EH (cell line): ENCODE measurements around the gene PTP4A1.
"Not testable (repeated sequence)": the region's sequence is repeated elsewhere in the genome, so short reads cannot be mapped to it uniquely, and the experiment has no call there.

Experiments
- DNase-seq: peaks from one replicate; pipeline ENCODE4 v3.0.0-alpha.2; 2015; ENCODE audit warnings: low read depth

PTP4A1 gene

DNA sequence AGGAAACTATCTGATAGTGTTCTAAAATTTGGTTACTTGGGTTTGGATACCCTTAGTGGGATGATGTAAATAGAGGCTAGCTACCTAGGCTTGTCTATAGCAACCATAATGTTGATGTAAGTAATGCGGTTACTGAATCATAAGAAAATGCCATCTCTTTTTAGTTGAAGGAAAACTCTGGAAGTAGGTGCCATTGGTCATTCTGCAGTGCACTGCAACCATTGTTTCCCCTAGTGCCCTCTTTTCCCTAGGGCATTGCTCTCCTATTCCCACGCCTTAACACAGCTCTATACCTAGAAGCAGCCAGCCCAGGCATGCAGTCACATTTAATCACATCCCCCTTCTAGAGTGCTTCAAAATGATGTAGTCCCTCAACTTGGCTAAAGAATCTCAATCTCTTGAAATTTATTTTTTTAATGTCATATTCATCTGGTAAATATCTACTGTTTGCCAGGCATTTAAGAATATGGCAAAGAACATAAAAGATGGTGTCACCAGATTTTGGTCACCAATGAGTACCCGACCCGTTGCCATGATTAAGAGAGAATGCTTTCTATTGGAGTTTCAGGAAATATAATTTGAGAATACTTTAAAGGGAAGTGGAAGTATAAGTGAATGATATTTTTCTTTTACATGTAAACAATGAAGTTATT is 10.4 kb downstream of the PTP4A1 start:
- no peak for DNase-seq

DNA sequence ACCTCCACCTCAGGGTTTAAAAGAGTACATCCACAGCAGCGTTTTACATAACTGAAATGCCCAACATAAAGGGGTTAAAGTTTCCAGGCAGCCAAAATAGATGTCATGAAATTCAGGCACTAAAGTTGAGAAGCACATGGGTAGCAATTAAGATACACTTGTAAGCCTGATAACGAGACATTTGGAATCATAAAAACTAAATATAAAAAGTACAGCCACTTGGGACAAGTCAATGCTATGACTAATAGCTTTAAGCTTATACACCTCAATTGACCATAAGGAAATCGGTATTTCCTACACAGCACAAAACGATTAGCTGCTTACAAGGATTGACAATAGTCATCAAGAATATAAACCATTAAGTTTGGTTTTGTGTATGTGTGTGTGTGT is 11.8 kb downstream of the PTP4A1 start:
- DNase-seq, result no peak

DNA sequence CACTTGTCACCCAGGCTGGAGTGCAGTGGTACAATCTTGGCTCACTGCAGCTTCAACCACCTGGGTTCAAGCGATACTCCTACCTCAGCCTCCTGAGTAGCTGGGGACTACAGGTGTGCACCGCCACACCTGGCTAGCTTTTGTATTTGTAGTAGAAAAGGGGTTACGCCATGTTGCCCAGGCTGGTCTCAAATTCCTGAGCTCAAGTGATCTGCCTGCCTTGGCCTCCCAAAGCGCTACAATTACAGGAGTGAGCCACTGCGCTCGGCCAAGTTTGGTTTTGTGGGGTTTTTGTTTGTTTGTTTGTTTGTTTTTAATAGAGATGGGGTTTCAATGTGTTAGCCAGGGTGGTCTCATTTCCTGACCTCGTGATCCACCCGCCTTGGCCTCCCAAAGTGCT is 12.3 kb downstream of the PTP4A1 start:
- no peak for DNase-seq

DNA sequence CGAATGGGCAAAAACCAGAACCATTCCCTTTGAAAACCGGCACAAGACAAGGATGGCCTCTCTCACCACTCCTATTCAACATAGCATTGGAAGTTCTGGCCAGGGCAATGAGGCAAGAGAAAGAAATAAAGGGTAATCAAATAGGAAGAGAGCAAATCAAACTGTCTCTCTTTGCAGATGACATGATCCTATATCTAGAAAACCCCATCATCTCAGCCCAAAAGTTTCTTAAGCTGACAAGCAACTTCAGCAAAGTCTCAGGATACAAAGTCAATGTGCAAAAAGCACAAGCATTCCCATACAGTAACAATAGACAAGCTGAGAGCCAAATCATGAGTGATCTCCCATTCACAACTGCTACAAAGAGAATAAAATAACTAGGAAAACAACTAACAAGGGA is 13.4 kb downstream of the PTP4A1 start:
- not testable (repeated sequence) for DNase-seq

DNA sequence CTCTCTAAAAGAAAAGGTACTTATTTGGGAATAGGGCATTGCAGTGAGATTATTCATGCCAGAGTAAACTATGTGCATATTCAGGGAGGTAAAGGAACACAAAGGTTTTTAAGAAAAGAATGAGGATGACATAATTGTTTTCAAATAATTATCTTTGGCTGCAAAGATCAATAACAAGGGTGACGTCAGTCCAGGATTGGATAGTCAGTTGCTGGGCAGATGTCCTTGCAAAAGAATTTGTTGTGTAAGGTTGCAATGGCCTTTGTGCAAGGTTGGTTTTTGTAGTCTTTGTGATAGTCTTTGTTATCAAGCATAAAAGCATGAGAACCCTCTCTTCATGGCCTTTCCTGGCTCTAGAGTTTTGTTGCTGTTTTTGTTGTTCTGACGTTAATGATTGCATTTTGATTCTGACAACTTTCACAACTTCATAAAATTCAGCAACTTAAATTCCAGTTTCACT is 17.7 kb downstream of the PTP4A1 start:
- no peak for DNase-seq

DNA sequence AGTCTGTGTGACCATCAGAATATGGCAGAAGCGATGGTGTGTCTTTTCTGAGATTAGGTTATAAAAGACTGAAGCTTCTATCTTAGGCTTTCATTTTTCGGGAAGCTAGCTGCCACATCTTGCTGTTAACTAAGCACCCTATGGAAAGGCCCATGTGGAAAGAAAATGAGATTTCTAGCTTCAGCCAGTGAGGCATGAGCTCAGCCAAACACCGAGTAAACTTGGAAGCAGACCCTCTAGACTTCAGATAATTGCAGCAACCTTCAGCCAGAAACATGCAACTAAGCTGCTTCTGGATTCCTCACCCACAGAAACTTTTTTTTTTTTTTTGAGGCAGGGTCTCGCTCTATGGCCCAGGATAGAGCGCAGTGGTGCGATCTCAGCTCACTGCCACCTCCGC is 20.6 kb downstream of the PTP4A1 start:
- DNase-seq, result no peak

DNA sequence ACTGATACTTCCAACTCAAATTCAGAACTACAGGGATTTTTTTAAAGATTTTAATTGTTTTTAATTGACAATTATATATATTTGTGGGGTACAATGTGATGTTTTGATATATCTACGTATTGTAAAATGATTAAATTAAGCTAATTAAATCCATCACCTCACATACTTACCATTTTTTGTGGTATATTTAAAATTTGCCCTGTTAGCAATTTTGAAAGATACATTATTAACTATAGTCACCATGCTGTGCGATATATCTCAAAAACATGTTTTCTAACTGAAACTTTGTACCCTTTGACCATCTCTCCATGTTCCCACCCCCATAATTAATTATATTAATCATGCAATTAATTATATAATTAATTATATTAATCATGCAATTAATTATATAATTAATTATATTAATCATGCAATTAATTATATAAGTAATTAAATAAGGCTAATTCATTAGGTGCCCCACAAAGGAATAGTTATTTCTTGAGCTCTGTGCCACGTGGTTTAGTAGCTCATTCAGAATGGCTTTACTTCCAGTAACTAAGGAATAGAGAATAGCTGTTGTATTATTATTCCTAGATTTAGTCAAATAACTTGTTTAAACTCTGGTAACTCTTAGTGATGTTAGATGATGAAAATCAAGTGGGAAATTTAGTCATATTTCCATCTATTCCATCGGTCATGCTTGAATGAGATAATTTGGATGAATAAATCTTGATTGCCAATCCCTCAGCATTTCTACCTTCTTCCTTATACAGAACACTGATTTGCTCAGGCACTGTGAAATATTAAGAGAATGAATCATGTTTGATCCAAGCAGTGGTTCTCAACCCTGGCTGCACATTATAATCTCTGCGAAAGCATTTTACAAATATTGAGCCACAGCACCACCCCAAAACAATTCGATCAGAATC is 25.1 kb downstream of the PTP4A1 start:
- peak; percentile 22 for DNase-seq

DNA sequence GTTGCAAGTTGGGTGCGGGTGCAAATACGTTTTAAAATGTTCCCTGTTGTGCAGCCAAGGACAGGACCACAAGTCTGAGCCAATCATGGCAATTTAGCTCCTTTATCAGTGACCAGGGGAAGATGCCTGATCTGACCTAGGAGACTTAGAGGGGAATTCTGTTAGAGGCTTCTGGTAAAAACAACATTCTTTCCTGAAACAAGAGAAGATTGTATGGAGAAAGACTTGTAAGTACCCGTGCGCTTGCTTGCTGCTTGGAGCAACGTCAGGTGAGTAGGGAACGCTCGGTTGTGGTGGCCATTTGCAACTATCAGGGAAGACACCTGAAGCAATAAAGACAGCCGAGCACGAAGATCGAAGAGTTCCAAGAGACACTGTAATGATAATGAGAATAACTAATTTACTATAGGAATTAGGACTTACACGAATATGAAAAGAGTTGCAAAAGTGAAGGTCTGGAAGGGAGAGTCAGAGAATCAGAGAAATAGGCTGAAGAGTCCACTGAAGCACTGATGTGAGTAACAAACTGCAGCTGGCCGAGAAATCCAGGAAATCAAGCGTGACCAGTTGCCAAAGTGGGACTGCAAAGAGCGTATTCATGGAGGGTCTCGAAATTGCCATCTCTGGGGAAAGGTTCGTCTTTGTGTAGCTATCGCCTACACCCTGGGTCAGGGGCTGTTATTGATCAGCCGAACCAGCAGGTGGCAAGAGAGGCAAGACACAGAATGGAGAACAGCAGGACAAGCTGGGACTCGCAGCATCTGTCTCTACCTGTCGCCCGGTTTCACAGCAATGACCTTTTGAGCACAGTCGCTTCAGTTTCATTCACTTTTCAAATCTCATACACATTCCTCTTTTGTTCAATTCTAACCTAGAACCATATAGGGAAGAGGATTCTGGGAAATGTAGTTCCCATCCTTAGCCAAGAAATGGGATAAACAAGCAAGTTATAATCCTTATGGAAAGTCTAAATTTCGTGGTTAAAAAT is 26.1 kb downstream of the PTP4A1 start:
- peak; percentile 65 for DNase-seq

DNA sequence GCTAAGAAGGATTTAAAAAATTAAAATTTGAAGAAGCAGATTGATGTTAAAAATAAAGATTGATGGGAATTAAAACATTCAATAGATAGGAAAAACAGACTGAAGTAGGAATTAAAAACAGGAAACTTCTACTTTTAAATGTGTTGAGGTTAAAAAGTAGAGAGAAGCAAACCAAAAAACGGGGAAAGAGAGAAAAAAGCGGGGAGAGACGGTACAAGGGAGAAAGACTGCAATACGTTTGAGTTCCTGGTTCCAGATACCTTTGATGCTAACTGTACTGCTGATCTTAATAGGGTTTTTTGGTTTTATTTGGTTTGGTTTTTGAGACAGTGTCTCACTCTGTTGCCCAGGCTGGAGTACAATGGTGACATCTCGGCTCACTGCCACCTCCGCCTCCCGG is 27.0 kb downstream of the PTP4A1 start:
- no peak for DNase-seq

DNA sequence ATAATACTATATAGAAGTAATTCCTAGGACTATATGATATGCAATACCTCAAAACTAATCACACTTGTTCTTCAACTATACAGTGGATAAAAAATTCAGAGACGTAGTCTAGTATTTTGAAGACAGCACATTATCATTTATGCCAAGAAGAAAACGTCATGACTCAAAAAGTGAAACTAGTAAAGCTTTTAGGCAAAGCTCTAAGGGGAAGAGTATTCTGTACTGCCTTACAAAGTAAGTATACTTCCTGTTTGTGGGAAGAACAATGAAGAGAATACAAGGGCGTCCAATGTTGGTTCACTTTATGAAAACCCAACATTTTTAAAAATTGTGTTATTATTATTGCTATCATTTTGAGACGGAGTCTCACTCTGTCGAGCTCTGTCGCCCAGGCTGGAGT is 27.9 kb downstream of the PTP4A1 start:
- no peak for DNase-seq

DNA sequence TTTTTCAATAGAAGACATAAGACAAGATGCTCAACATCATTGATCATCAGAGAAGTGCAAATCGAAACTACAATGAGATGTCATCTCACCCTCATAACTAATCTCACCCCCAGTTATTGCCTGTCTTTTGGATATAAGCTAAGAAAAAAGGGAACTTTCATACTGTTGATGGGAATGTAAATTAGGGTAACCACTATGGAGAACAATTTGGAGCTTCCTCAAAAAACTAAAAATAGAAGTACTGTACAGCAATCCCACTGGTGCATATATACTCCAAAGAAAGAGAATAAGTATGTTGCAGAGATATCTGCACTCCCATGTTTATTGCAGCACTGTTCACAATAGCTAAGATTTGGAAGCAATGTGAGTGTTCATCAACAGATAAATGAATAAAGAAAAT is 37.0 kb downstream of the PTP4A1 start:
- DNase-seq, result no peak

DNA sequence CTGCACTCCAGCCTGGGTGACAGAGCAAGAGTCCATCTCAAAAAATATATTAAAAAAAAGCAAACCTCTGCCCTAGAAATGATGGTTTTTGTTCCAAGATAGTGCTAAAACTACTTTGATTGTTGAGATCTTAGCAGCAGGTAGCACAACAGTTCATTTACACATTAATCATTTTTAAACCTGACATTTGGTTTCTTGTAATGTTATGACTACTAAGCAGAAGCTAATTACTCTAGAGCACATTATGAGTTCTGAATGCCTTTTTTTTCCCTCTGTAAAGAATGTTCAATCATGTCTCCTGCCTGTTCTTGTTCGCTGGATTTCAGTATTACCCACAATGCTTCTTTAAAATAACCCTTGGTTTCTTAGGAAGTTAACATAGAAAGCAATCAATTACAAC is 38.7 kb downstream of the PTP4A1 start:
- DNase-seq, result no peak

DNA sequence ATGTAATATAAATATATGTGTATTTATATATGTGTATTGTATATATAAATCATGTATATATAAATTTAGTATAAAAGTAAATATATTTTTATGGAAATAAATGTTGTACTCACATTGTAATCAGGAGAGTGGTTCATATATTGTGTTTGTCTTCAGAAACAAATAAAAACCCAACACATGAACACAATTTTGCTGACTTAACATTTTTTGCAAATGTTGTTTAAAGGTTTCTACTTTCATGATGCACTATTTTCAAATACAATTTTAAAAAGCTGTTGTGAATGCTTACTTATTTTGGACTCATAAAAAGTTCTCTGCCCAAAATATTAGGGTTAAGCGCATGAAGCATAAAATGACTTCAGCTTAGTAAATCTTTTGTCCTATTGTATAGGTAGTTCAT is 39.3 kb downstream of the PTP4A1 start:
- DNase-seq, result no peak

DNA sequence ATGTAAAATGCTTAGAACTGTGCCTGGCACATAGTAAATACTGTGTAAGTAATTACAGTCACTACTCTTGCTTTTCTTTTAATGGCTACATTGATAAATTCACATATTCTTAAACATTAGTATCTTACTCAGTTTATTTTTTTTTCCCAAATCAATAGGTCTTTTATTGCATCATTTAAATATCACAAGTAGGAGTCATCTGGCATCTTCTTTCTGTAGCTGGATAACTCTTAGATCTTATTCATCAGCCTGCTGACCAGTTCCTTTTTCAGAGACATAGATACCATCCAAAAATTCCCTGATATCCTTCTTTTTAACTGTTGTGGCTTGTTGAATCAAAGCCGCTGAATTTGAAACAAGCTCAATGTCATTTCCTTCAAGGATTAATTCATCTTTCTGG is 43.3 kb downstream of the PTP4A1 start:
- no peak for DNase-seq
